ENCODE results near the gene ANO3. TPM values are rescaled to one million over a fixed set of nuclear protein-coding genes. Genes with fewer than 3 reads are reported as not detected.

The ANO3 gene
- total RNA-seq, 1 experiment from 2014 or later, result not detected

- CTCF ChIA-PET, result no interaction called here
- H3K27me3 ChIP-seq (ENCODE audit: low read length), result no peaks in the 10 kb centered on the region
- H2AFZ ChIP-seq (ENCODE audit: low read length), result no peak overlapping the region
- no peak for ATAC-seq
- H3K9me3 ChIP-seq (ENCODE audit: low read length), result no peaks in the 10 kb centered on the region
- no peaks in the 10 kb centered on the region for H3K9me2 ChIP-seq (replicated peaks; ENCODE audit: low read length)
- H3K4me1 ChIP-seq (ENCODE audit: insufficient read depth, low read length), result no peaks in the 10 kb centered on the region
- no peaks in the 10 kb centered on the region for H3F3A ChIP-seq (ENCODE audit: low read length, unreplicated experiment)
- no peak overlapping the region for H3K4me2 ChIP-seq (ENCODE audit: low read length)
- TF ChIP-seq EZH2 (IDR thresholded peaks at IDR 0.05; ENCODE audit: low read length, unreplicated experiment), result no peak
- no peaks in the 10 kb centered on the region for H3K79me2 ChIP-seq (ENCODE audit: low read length)
- intact Hi-C loops (cut with micrococcal nuclease), result no loop called here
- H4K20me1 ChIP-seq (ENCODE audit: low read length), result no peaks in the 10 kb centered on the region
- H3K4me3 ChIP-seq (ENCODE audit: low read length), result no peak overlapping the region
- DNase-seq, result no peak
- POLR2A ChIA-PET (ENCODE audit: unreplicated experiment), result no interaction called here
- no TSS peak for BruUV-seq (replicated peaks)
- no peak overlapping the region for H3K9ac ChIP-seq (ENCODE audit: low read length)
- H3K36me3 ChIP-seq (ENCODE audit: low read depth, low read length), result no peaks in the 10 kb centered on the region
- no peak overlapping the region for H3K27ac ChIP-seq (ENCODE audit: low read length)
Observed at GRCh38 chr11:26698224-26698623, 366.3 kb downstream of the ANO3 start.

- H3K79me2 ChIP-seq (ENCODE audit: low read length), result no peaks in the 10 kb centered on the region
- H3K36me3 ChIP-seq (ENCODE audit: low read depth, low read length), result no peaks in the 10 kb centered on the region
- no TSS peak for BruUV-seq (replicated peaks)
- ChIA-PET POLR2A (ENCODE audit: unreplicated experiment) (no interaction called here), CTCF (no interaction called here)
- no peaks in the 10 kb centered on the region for H3K9me3 ChIP-seq (ENCODE audit: low read length)
- H3F3A ChIP-seq (ENCODE audit: low read length, unreplicated experiment), result no peaks in the 10 kb centered on the region
- ATAC-seq (no peak), DNase-seq (no peak)
- no peak overlapping the region for H3K27ac ChIP-seq (ENCODE audit: low read length)
- H3K9me2 ChIP-seq (replicated peaks; ENCODE audit: low read length), result no peaks in the 10 kb centered on the region
- H4K20me1 ChIP-seq (ENCODE audit: low read length), result no peaks in the 10 kb centered on the region
- TF ChIP-seq EZH2 (IDR thresholded peaks at IDR 0.05; ENCODE audit: low read length, unreplicated experiment) (no peak), EZH2phosphoT487 (IDR thresholded peaks at IDR 0.05; ENCODE audit: borderline replicate concordance, low read length) (no peak), CTCF (conservative IDR thresholded peaks at IDR 0.05; ENCODE audit: low read depth, low read length) (no peak)
- no peak overlapping the region for H3K9ac ChIP-seq (ENCODE audit: low read length)
- H3K4me1 ChIP-seq (ENCODE audit: insufficient read depth, low read length), result no peaks in the 10 kb centered on the region
- intact Hi-C loops (cut with micrococcal nuclease), result no loop called here
- no peak overlapping the region for H3K4me2 ChIP-seq (ENCODE audit: low read length)
- H3K4me3 ChIP-seq (ENCODE audit: low read length), result no peak overlapping the region
- no peaks in the 10 kb centered on the region for H3K27me3 ChIP-seq (ENCODE audit: low read length)
- no peak overlapping the region for H2AFZ ChIP-seq (ENCODE audit: low read length)
Observed at GRCh38 chr11:26700574-26701235, 368.8 kb downstream of the ANO3 start.

- CTCF ChIA-PET, result interaction anchor here (0.8 kb wide), 1 partner anchor 50 kb away, joined by 4 read pairs; no protein-coding TSS in a partner anchor
- ATAC-seq, result no peak
- POLR2A ChIA-PET (ENCODE audit: unreplicated experiment), result no interaction called here
Observed at GRCh38 chr11:26702406-26702805, 370.5 kb downstream of the ANO3 start.

More at GRCh38 chr11:26702406-26702805, 370.5 kb downstream of the ANO3 start:
- H3K9me2 ChIP-seq (replicated peaks; ENCODE audit: low read length), result no peaks in the 10 kb centered on the region
- no peaks in the 10 kb centered on the region for H3F3A ChIP-seq (ENCODE audit: low read length, unreplicated experiment)
- H2AFZ ChIP-seq (ENCODE audit: low read length), result no peak overlapping the region
- no peak overlapping the region for H3K9ac ChIP-seq (ENCODE audit: low read length)
- H3K4me3 ChIP-seq (ENCODE audit: low read length), result no peak overlapping the region
- no peak overlapping the region for H3K4me2 ChIP-seq (ENCODE audit: low read length)
- H3K27ac ChIP-seq (ENCODE audit: low read length), result no peak overlapping the region
- intact Hi-C loops (cut with micrococcal nuclease), result no loop called here
- H3K79me2 ChIP-seq (ENCODE audit: low read length), result no peaks in the 10 kb centered on the region
- no peaks in the 10 kb centered on the region for H3K9me3 ChIP-seq (ENCODE audit: low read length)
- H3K36me3 ChIP-seq (ENCODE audit: low read depth, low read length), result no peaks in the 10 kb centered on the region
- no peak for TF ChIP-seq CTCF (conservative IDR thresholded peaks at IDR 0.05; ENCODE audit: low read depth, low read length)
- TF ChIP-seq EZH2 (IDR thresholded peaks at IDR 0.05; ENCODE audit: low read length, unreplicated experiment), result no peak
- no peak for TF ChIP-seq EZH2phosphoT487 (IDR thresholded peaks at IDR 0.05; ENCODE audit: borderline replicate concordance, low read length)
- no peak for DNase-seq
- no peaks in the 10 kb centered on the region for H3K4me1 ChIP-seq (ENCODE audit: insufficient read depth, low read length)
- BruUV-seq (replicated peaks), result no TSS peak
- H3K27me3 ChIP-seq (ENCODE audit: low read length), result no peaks in the 10 kb centered on the region
- no peaks in the 10 kb centered on the region for H4K20me1 ChIP-seq (ENCODE audit: low read length)

Data from PC-3 (cell line).